ENCODE measurements around the gene ATP6V1G2. TPM values are rescaled to one million over a fixed set of nuclear protein-coding genes. Genes with fewer than 3 reads are reported as not detected.

ATP6V1G2 gene
- total RNA-seq, 2 experiments from 2014 or later: 2.5 TPM

- H3K4me3 Mint-ChIP-seq: peak overlapping the region; percentile 98
- peaks cover 72% of the 10 kb centered on the region for H3K4me1 Mint-ChIP-seq (ENCODE audit: low read depth)
- no peak for DNase-seq
- ATAC-seq: no peak
- ChIA-PET POLR2A (interaction anchor here (0.6 to 14.3 kb wide), 19 partner anchors 7 to 1390 kb away, joined by 3 to 388 read pairs (median 6); partner anchors contain the start of genes ATP6V1G2, BAG6, C6orf47 and DDX39B), CTCF (interaction anchor here (0.6 to 24.1 kb wide), 10 partner anchors 0 to 89 kb away, joined by 3 to 928 read pairs (median 8); partner anchors contain the start of genes ATP6V1G2, BAG6, DDX39B and LST1)
- H3K27ac Mint-ChIP-seq: peak overlapping the region; percentile 88
- no peaks in the 10 kb centered on the region for H3K9me3 Mint-ChIP-seq (ENCODE audit: insufficient read depth)
- no peaks in the 10 kb centered on the region for H3K27me3 Mint-ChIP-seq (ENCODE audit: low read depth)
- peaks cover 63% of the 10 kb centered on the region for H3K36me3 Mint-ChIP-seq (ENCODE audit: low read depth)
These were observed 35.2 kb upstream of the ATP6V1G2 start for GRCh38 chr6:31581434-31582229.

GRCh38 chr6:31580807-31581433, 34.5 kb upstream of the ATP6V1G2 start:
- peak overlapping the region; percentile 98 for H3K4me3 Mint-ChIP-seq
- no peaks in the 10 kb centered on the region for H3K9me3 Mint-ChIP-seq (ENCODE audit: insufficient read depth)
- peaks cover 72% of the 10 kb centered on the region for H3K4me1 Mint-ChIP-seq (ENCODE audit: low read depth)
- ChIA-PET CTCF (interaction anchor here (0.6 to 24.1 kb wide), 13 partner anchors 10 to 249 kb away, joined by 3 to 928 read pairs (median 7); partner anchors contain the start of genes AIF1, ATP6V1G2, DDX39B and LST1), POLR2A (interaction anchor here (0.6 to 14.3 kb wide), 14 partner anchors 8 to 586 kb away, joined by 3 to 388 read pairs (median 6); partner anchors contain the start of genes ATP6V1G2, BAG6, DDX39B and MICB)
- H3K36me3 Mint-ChIP-seq (ENCODE audit: low read depth): peaks cover 70% of the 10 kb centered on the region
- H3K27me3 Mint-ChIP-seq (ENCODE audit: low read depth): no peaks in the 10 kb centered on the region
- H3K27ac Mint-ChIP-seq: peak overlapping the region; percentile 88
- DNase-seq (peak; percentile 90), ATAC-seq (peak; percentile 70)

- peaks cover 72% of the 10 kb centered on the region for H3K4me1 Mint-ChIP-seq (ENCODE audit: low read depth)
- ChIA-PET CTCF (interaction anchor here (0.8 to 24.1 kb wide), 15 partner anchors 10 to 250 kb away, joined by 3 to 928 read pairs (median 5); partner anchors contain the start of genes AIF1, ATP6V1G2, DDX39B and LST1), POLR2A (interaction anchor here (0.6 to 14.3 kb wide), 11 partner anchors 10 to 238 kb away, joined by 3 to 388 read pairs (median 7); partner anchors contain the start of genes ATP6V1G2, BAG6, DDX39B and MICB)
- peak overlapping the region; percentile 98 for H3K4me3 Mint-ChIP-seq
- no peaks in the 10 kb centered on the region for H3K9me3 Mint-ChIP-seq (ENCODE audit: insufficient read depth)
- H3K27ac Mint-ChIP-seq: peak overlapping the region; percentile 88
- no peak for DNase-seq
- ATAC-seq: no peak
- H3K36me3 Mint-ChIP-seq (ENCODE audit: low read depth): peaks cover 76% of the 10 kb centered on the region
- H3K27me3 Mint-ChIP-seq (ENCODE audit: low read depth): no peaks in the 10 kb centered on the region
These were observed 34.0 kb upstream of the ATP6V1G2 start for GRCh38 chr6:31580438-31580740.

GRCh38 chr6:31579546-31580437, 33.4 kb upstream of the ATP6V1G2 start:
- Mint-ChIP-seq H3K4me1 (ENCODE audit: low read depth) (peaks cover 72% of the 10 kb centered on the region), H3K27me3 (ENCODE audit: low read depth) (no peaks in the 10 kb centered on the region), H3K27ac (peak overlapping the region; percentile 88), H3K4me3 (peak overlapping the region; percentile 98), H3K9me3 (ENCODE audit: insufficient read depth) (no peaks in the 10 kb centered on the region), H3K36me3 (ENCODE audit: low read depth) (peaks cover 77% of the 10 kb centered on the region)
- ChIA-PET CTCF (interaction anchor here (0.8 to 24.1 kb wide), 15 partner anchors 11 to 250 kb away, joined by 3 to 928 read pairs (median 5); partner anchors contain the start of genes AIF1, ATP6V1G2, DDX39B and LST1), POLR2A (interaction anchor here (0.6 to 14.3 kb wide), 12 partner anchors 9 to 238 kb away, joined by 3 to 388 read pairs (median 6); partner anchors contain the start of genes ATP6V1G2, BAG6, DDX39B and MICB)
- no peak for DNase-seq
- ATAC-seq: no peak

- Mint-ChIP-seq H3K4me3 (peak overlapping the region; percentile 98), H3K27ac (peak overlapping the region; percentile 82), H3K27me3 (ENCODE audit: low read depth) (no peaks in the 10 kb centered on the region), H3K9me3 (ENCODE audit: insufficient read depth) (no peaks in the 10 kb centered on the region), H3K4me1 (ENCODE audit: low read depth) (peaks cover 74% of the 10 kb centered on the region), H3K36me3 (ENCODE audit: low read depth) (peaks cover 77% of the 10 kb centered on the region)
- DNase-seq (no peak), ATAC-seq (no peak)
- CTCF ChIA-PET: interaction anchor here (1.7 to 24.1 kb wide), 5 partner anchors 12 to 251 kb away, joined by 3 to 928 read pairs (median 189); partner anchors contain the start of genes ATP6V1G2, DDX39B, LST1 and LTA
- POLR2A ChIA-PET: interaction anchor here (1.3 to 14.3 kb wide), 6 partner anchors 10 to 86 kb away, joined by 3 to 388 read pairs (median 21); partner anchors contain the start of genes ATP6V1G2, DDX39B, GPANK1 and NCR3
These were observed 32.7 kb upstream of the ATP6V1G2 start for GRCh38 chr6:31579119-31579505.

GRCh38 chr6:31578184-31579118, 32.0 kb upstream of the ATP6V1G2 start:
- no peaks in the 10 kb centered on the region for H3K9me3 Mint-ChIP-seq (ENCODE audit: insufficient read depth)
- H3K36me3 Mint-ChIP-seq (ENCODE audit: low read depth): peaks cover 73% of the 10 kb centered on the region
- ChIA-PET POLR2A (interaction anchor here (1.0 to 14.3 kb wide), 7 partner anchors 10 to 86 kb away, joined by 3 to 388 read pairs (median 5); partner anchors contain the start of genes ATP6V1G2, GPANK1 and NCR3), CTCF (interaction anchor here (1.7 to 24.1 kb wide), 7 partner anchors 12 to 252 kb away, joined by 3 to 928 read pairs (median 8); partner anchors contain the start of genes ATP6V1G2, DDX39B, LST1 and LTA)
- peak overlapping the region; percentile 98 for H3K4me3 Mint-ChIP-seq
- DNase-seq (no peak), ATAC-seq (no peak)
- no peaks in the 10 kb centered on the region for H3K27me3 Mint-ChIP-seq (ENCODE audit: low read depth)
- H3K4me1 Mint-ChIP-seq (ENCODE audit: low read depth): peaks cover 74% of the 10 kb centered on the region
- H3K27ac Mint-ChIP-seq: peak overlapping the region; percentile 82

- Mint-ChIP-seq H3K4me3 (peak overlapping the region; percentile 93), H3K36me3 (ENCODE audit: low read depth) (peaks cover 67% of the 10 kb centered on the region), H3K27me3 (ENCODE audit: low read depth) (no peaks in the 10 kb centered on the region), H3K27ac (peak overlapping the region; percentile 96), H3K4me1 (ENCODE audit: low read depth) (peaks cover 74% of the 10 kb centered on the region), H3K9me3 (ENCODE audit: insufficient read depth) (no peaks in the 10 kb centered on the region)
- ChIA-PET POLR2A (interaction anchor here (0.9 to 14.3 kb wide), 8 partner anchors 8 to 1069 kb away, joined by 3 to 388 read pairs (median 10); partner anchors contain the start of genes ATP6V1G2, GPANK1, LST1 and NCR3), CTCF (interaction anchor here (1.7 to 24.1 kb wide), 5 partner anchors 13 to 253 kb away, joined by 3 to 928 read pairs (median 189); partner anchors contain the start of genes ATP6V1G2, DDX39B, LST1 and LTA)
- DNase-seq (no peak), ATAC-seq (no peak)
These were observed 31.2 kb upstream of the ATP6V1G2 start for GRCh38 chr6:31577579-31577966.

GRCh38 chr6:31576897-31577578, 30.6 kb upstream of the ATP6V1G2 start:
- DNase-seq (peak; percentile 80), ATAC-seq (peak; percentile 3)
- Mint-ChIP-seq H3K27ac (peak overlapping the region; percentile 96), H3K27me3 (ENCODE audit: low read depth) (no peaks in the 10 kb centered on the region), H3K4me3 (peak overlapping the region; percentile 93), H3K4me1 (ENCODE audit: low read depth) (peaks cover 74% of the 10 kb centered on the region), H3K36me3 (ENCODE audit: low read depth) (peaks cover 62% of the 10 kb centered on the region), H3K9me3 (ENCODE audit: insufficient read depth) (no peaks in the 10 kb centered on the region)
- ChIA-PET CTCF (interaction anchor here (1.1 to 24.1 kb wide), 6 partner anchors 13 to 253 kb away, joined by 3 to 928 read pairs (median 98); partner anchors contain the start of genes ATP6V1G2, DDX39B, LST1 and LTA), POLR2A (interaction anchor here (0.9 to 14.3 kb wide), 10 partner anchors 9 to 1068 kb away, joined by 3 to 388 read pairs (median 19); partner anchors contain the start of genes DDX39B, LST1 and NCR3)

Measured in activated CD8-positive, alpha-beta T cell treated with anti-CD3 and anti-CD28 coated beads, Interleukin-2, amount 10 ng/mL, durations not matched to agents 7 days and 5 days (primary cell).